ENCODE measurements around the gene C1orf141. TPM values are rescaled to one million over a fixed set of nuclear protein-coding genes. Genes with fewer than 3 reads are reported as not detected.

C1orf141 gene
- total RNA-seq, 1 donor from 2014 or later = not detected

DNA sequence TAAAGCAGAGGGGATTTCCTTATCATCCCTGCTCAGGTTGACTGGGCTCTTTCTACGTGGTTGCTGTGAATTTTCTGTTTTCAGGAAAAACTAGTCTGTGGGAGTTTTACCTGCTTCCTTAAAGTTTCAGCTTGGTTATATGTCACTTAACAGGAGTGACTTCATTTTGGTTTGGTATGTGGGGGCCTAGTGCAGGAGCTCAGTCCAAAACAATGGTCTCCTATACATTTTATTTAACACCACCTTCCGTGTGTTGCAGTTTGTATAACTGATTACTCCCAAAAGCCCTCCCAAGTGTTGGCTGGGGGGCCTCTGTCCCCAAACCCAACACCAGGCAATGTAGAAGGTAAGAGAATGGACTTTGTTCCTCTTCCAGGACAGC is 36.8 kb upstream of the C1orf141 start:
- no peak overlapping the region for H3K4me3 Mint-ChIP-seq (ENCODE audit: unreplicated experiment)

GRCh38 chr1:67170751-67171573 is 36.2 kb upstream of the C1orf141 start:
- Mint-ChIP-seq H3K4me1 (ENCODE audit: low read depth) (no peaks in the 10 kb centered on the region), H3K27ac (ENCODE audit: unreplicated experiment) (no peak overlapping the region), H3K9me3 (ENCODE audit: low read depth) (no peaks in the 10 kb centered on the region), H3K4me3 (ENCODE audit: unreplicated experiment) (no peak overlapping the region), H3K27me3 (ENCODE audit: low read depth) (peaks cover 15% of the 10 kb centered on the region), H3K36me3 (ENCODE audit: low read depth) (no peaks in the 10 kb centered on the region)
- no peak for DNase-seq (ENCODE audit: low spot score)
- TF ChIP-seq CTCF (IDR thresholded peaks at IDR 0.05) = no peak

More for the DNA sequence above, 36.8 kb upstream of the C1orf141 start:
- TF ChIP-seq CTCF (IDR thresholded peaks at IDR 0.05) = no peak
- no peaks in the 10 kb centered on the region for H3K9me3 Mint-ChIP-seq (ENCODE audit: low read depth)
- DNase-seq (ENCODE audit: low spot score) = no peak
- no peaks in the 10 kb centered on the region for H3K36me3 Mint-ChIP-seq (ENCODE audit: low read depth)
- H3K27ac Mint-ChIP-seq (ENCODE audit: unreplicated experiment) = no peak overlapping the region
- peaks cover 12% of the 10 kb centered on the region for H3K27me3 Mint-ChIP-seq (ENCODE audit: low read depth)
- no peaks in the 10 kb centered on the region for H3K4me1 Mint-ChIP-seq (ENCODE audit: low read depth)

- H3K4me3 Mint-ChIP-seq (ENCODE audit: unreplicated experiment) = no peak overlapping the region
- peaks cover 15% of the 10 kb centered on the region for H3K27me3 Mint-ChIP-seq (ENCODE audit: low read depth)
- no peak for TF ChIP-seq CTCF (IDR thresholded peaks at IDR 0.05)
- H3K36me3 Mint-ChIP-seq (ENCODE audit: low read depth) = no peaks in the 10 kb centered on the region
- no peaks in the 10 kb centered on the region for H3K4me1 Mint-ChIP-seq (ENCODE audit: low read depth)
- H3K27ac Mint-ChIP-seq (ENCODE audit: unreplicated experiment) = no peak overlapping the region
- no peak for DNase-seq (ENCODE audit: low spot score)
- no peaks in the 10 kb centered on the region for H3K9me3 Mint-ChIP-seq (ENCODE audit: low read depth)
Measured at GRCh38 chr1:67169932-67170331, 35.2 kb upstream of the C1orf141 start.

DNA sequence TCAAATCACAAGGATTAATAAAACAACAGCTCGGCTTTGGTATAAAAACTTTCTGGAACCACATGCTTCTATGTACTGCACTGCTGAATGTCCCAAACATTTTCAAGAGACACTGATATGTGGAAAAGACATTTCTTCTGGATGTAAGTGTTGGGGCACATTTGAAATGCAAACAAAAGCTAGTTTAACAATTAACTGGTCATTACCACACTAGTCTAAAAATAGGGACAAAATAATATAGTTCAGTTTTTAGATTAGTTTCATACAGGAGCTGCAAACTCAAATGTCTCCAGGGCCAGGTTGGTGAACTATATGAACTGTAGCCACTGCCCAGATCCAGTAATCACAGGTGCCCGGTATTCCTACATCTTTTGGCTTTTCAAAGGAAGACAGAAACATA is 34.7 kb upstream of the C1orf141 start:
- Mint-ChIP-seq H3K4me3 (ENCODE audit: unreplicated experiment) (no peak overlapping the region), H3K27ac (ENCODE audit: unreplicated experiment) (no peak overlapping the region), H3K27me3 (ENCODE audit: low read depth) (peaks cover 14% of the 10 kb centered on the region), H3K4me1 (ENCODE audit: low read depth) (no peaks in the 10 kb centered on the region), H3K9me3 (ENCODE audit: low read depth) (no peaks in the 10 kb centered on the region), H3K36me3 (ENCODE audit: low read depth) (no peaks in the 10 kb centered on the region)
- no peak for TF ChIP-seq CTCF (IDR thresholded peaks at IDR 0.05)
- DNase-seq (ENCODE audit: low spot score) = no peak

DNA sequence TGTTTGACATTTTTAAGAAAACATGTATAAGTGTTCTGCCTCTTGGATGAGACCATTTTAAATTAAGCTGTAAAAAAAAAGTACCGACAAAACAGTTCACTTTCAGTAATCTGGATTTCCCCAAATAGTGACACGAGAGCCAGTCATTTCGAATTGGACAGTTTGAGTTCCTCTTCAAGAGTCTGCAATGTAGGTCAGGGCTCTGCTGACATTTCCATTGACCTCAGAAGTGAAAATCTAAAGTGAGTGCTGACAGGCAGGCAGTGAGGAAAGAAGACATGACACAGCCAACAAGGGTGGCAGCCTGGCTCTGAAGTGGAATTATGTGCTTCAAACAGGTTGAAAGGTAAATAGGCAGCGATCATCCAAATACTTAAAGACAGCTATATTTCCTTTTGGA is 31.4 kb upstream of the C1orf141 start, which contains the start of gene IL23R:
IL23R (plus strand) TSS at position 259 of the 400 bp plus-strand sequence. CDS start 1,667 bp downstream, outside the sequence.
- H3K4me3 Mint-ChIP-seq (ENCODE audit: unreplicated experiment) = no peak within 1 kb of the TSS
- no peak for DNase-seq (ENCODE audit: low spot score)
- H3K4me1 Mint-ChIP-seq (ENCODE audit: low read depth) = no peaks in the 10 kb centered on the region
- peaks cover 14% of the 10 kb centered on the region for H3K27me3 Mint-ChIP-seq (ENCODE audit: low read depth)
- TF ChIP-seq CTCF (IDR thresholded peaks at IDR 0.05) = no peak
- no peak within 1 kb of the TSS for H3K27ac Mint-ChIP-seq (ENCODE audit: unreplicated experiment)
- no peaks in the 10 kb centered on the region for H3K36me3 Mint-ChIP-seq (ENCODE audit: low read depth)
- no peaks in the 10 kb centered on the region for H3K9me3 Mint-ChIP-seq (ENCODE audit: low read depth)

Data from chondrocyte (in vitro differentiated cells).